HEK293T (cell line): Measurements from ENCODE around the gene POP4.
"Not testable (repeated sequence)": the region's sequence is repeated elsewhere in the genome, so short reads cannot be mapped to it uniquely, and the experiment has no call there.

Source experiments
- CTCF ChIA-PET: fragments of 350-600 bp; formaldehyde crosslinking; extraction: SDS; loops from one replicate; lab custom pipeline; 2021; ENCODE audit warnings: antibody characterized with exemption, inconsistent platforms; lab: Yijun Ruan, JAX
- POLR2A ChIA-PET: fragments of 350-600 bp; formaldehyde crosslinking; extraction: SDS; loops from one replicate; lab custom pipeline; 2020; ENCODE audit warnings: antibody characterized with exemption, inconsistent platforms; lab: Yijun Ruan, JAX
- DNase-seq: peaks from one replicate; pipeline ENCODE4 v3.0.0; 2012; ENCODE audit warnings: mixed read lengths; ENCODE audit errors: extremely low spot score
- ARNT ChIP-seq: fragments of 450-650 bp; IDR thresholded peaks from 2 replicates; pipeline ENCODE4 v1.6.1; 2017; ENCODE audit warnings: mild to moderate bottlenecking
- BHLHE40 ChIP-seq: fragments of 450-650 bp; IDR thresholded peaks from 2 replicates; pipeline ENCODE4 v1.6.1; 2016; ENCODE audit warnings: mild to moderate bottlenecking, moderate library complexity, borderline replicate concordance
- CTBP1 ChIP-seq: fragments of 450-650 bp; IDR thresholded peaks from 2 replicates; pipeline ENCODE4 v1.6.1; 2016; ENCODE audit warnings: borderline replicate concordance
- ELF4 ChIP-seq: fragments of 450-650 bp; IDR thresholded peaks from 2 replicates; pipeline ENCODE4 v1.6.1; 2017; ENCODE audit warnings: antibody characterized with exemption
- FOXA1 ChIP-seq: fragments of 450-650 bp; IDR thresholded peaks from 2 replicates; pipeline ENCODE4 v1.6.1; 2016; ENCODE audit warnings: mild to moderate bottlenecking
- FOXK2 ChIP-seq: fragments of 450-650 bp; IDR thresholded peaks from 2 replicates; pipeline ENCODE4 v1.6.1; 2016; ENCODE audit warnings: mild to moderate bottlenecking
- FOXM1 ChIP-seq: fragments of 450-650 bp; IDR thresholded peaks from 2 replicates; pipeline ENCODE4 v1.6.1; 2017; ENCODE audit warnings: mild to moderate bottlenecking, borderline replicate concordance
- HDGF ChIP-seq: fragments of 450-650 bp; IDR thresholded peaks from 2 replicates; pipeline ENCODE4 v1.6.1; 2017; ENCODE audit warnings: antibody characterized with exemption, borderline replicate concordance
- L3MBTL2 ChIP-seq: fragments of 450-650 bp; conservative IDR thresholded peaks from 2 replicates; pipeline ENCODE4 v1.6.1; 2016; ENCODE audit warnings: mild to moderate bottlenecking
- LEF1 ChIP-seq: fragments of 450-650 bp; IDR thresholded peaks from 2 replicates; pipeline ENCODE4 v1.6.1; 2017; ENCODE audit warnings: mild to moderate bottlenecking, borderline replicate concordance
- NFRKB ChIP-seq: fragments of 450-650 bp; IDR thresholded peaks from 2 replicates; pipeline ENCODE4 v1.6.1; 2016; ENCODE audit warnings: mild to moderate bottlenecking, moderate library complexity
- PKNOX1 ChIP-seq: fragments of 450-650 bp; IDR thresholded peaks from 2 replicates; pipeline ENCODE4 v1.6.1; 2016
- SP1 ChIP-seq: fragments of 450-650 bp; IDR thresholded peaks from 2 replicates; pipeline ENCODE4 v1.6.1; 2017
- SUZ12 ChIP-seq: fragments of 450-650 bp; IDR thresholded peaks from 2 replicates; pipeline ENCODE4 v1.6.1; 2016; ENCODE audit warnings: mild to moderate bottlenecking
- TARDBP ChIP-seq: fragments of 450-650 bp; IDR thresholded peaks from 2 replicates; pipeline ENCODE4 v1.6.1; 2016
- ZNF384 ChIP-seq: fragments of 450-650 bp; IDR thresholded peaks from 2 replicates; pipeline ENCODE4 v1.6.1; 2016

The POP4 gene

GRCh38 chr19:29605653-29606419, at the start of gene POP4:
TSS of gene POP4 (plus strand) at chr19:29606283. CDS start at chr19:29606319, 36 bp downstream.
- POLR2A ChIA-PET: interaction anchor here (0.6 to 1.9 kb wide), 36 partner anchors 9 to 1555 kb away, joined by 3 to 34 read pairs (median 4); partner anchors contain the start of genes C19orf12 and PLEKHF1
- TF ChIP-seq ELF4 (peak; percentile 86), HDGF (no peak), BHLHE40 (no peak)
- CTCF ChIA-PET: interaction anchor here (0.6 to 2.7 kb wide), 2 partner anchors 69 to 111 kb away, joined by 3 to 13 read pairs; no protein-coding TSS in a partner anchor
- peak; percentile 97 for DNase-seq

- DNase-seq, POLR2A ChIA-PET: not testable (repeated sequence)
These were observed 47.0 kb upstream of the POP4 start for GRCh38 chr19:29559110-29559509.

GRCh38 chr19:29559743-29560142, 46.3 kb upstream of the POP4 start:
- DNase-seq: no peak
- POLR2A ChIA-PET: no interaction called here
- CTCF ChIA-PET: no interaction called here
- TF ChIP-seq L3MBTL2: no peak

More at GRCh38 chr19:29559110-29559509, 47.0 kb upstream of the POP4 start:
- CTCF ChIA-PET: not testable (repeated sequence)

GRCh38 chr19:29560313-29561075, 45.6 kb upstream of the POP4 start:
- ChIA-PET POLR2A (no interaction called here), CTCF (no interaction called here)

GRCh38 chr19:29561601-29562000, 44.5 kb upstream of the POP4 start:
- no peak for TF ChIP-seq ZNF384
- TF ChIP-seq SP1: no peak
- no peak for TF ChIP-seq NFRKB
- TF ChIP-seq L3MBTL2: no peak
- TF ChIP-seq CTBP1: no peak
- TF ChIP-seq LEF1: no peak
- no peak for TF ChIP-seq BHLHE40
- no peak for TF ChIP-seq TARDBP
- TF ChIP-seq FOXA1: no peak
- no peak for TF ChIP-seq FOXK2
- TF ChIP-seq FOXM1: no peak
- TF ChIP-seq SUZ12: no peak
- ChIA-PET POLR2A (interaction anchor here (2.2 kb wide), 1 partner anchor 45 kb away, joined by 9 read pairs; the partner anchor contains the start of gene POP4), CTCF (no interaction called here)
- no peak for DNase-seq

More at GRCh38 chr19:29560313-29561075, 45.6 kb upstream of the POP4 start:
- no peak for DNase-seq
- TF ChIP-seq TARDBP (no peak), FOXA1 (no peak), SUZ12 (no peak), ELF4 (no peak), ZNF384 (no peak), PKNOX1 (no peak)

- ChIA-PET CTCF (interaction anchor here (0.7 kb wide), 1 partner anchor 10 kb away, joined by 3 read pairs; no protein-coding TSS in a partner anchor), POLR2A (interaction anchor here (2.2 kb wide), 1 partner anchor 44 kb away, joined by 9 read pairs; the partner anchor contains the start of gene POP4)
- DNase-seq: no peak
- no peak for TF ChIP-seq SP1
- no peak for TF ChIP-seq BHLHE40
- no peak for TF ChIP-seq ARNT
- TF ChIP-seq FOXK2: no peak
These were observed 43.5 kb upstream of the POP4 start for GRCh38 chr19:29562299-29563297.

- no peak for DNase-seq
- CTCF ChIA-PET: interaction anchor here (0.6 to 0.7 kb wide), 2 partner anchors 9 to 36 kb away, joined by 3 read pairs; no protein-coding TSS in a partner anchor
- POLR2A ChIA-PET: interaction anchor here (2.2 kb wide), 1 partner anchor 43 kb away, joined by 9 read pairs; the partner anchor contains the start of gene POP4
- TF ChIP-seq TARDBP: no peak
- no peak for TF ChIP-seq SP1
- TF ChIP-seq PKNOX1: no peak
- TF ChIP-seq HDGF: no peak
- TF ChIP-seq NFRKB: no peak
- no peak for TF ChIP-seq ZNF384
- TF ChIP-seq FOXK2: no peak
- no peak for TF ChIP-seq L3MBTL2
- no peak for TF ChIP-seq SUZ12
- no peak for TF ChIP-seq CTBP1
- TF ChIP-seq LEF1: no peak
- no peak for TF ChIP-seq FOXA1
- no peak for TF ChIP-seq ELF4
- TF ChIP-seq ARNT: no peak
- no peak for TF ChIP-seq FOXM1
- no peak for TF ChIP-seq BHLHE40
These were observed 42.5 kb upstream of the POP4 start for GRCh38 chr19:29563486-29564101.
